HG02840 (cell line): ENCODE results near the gene GZMM.

ENCODE experiments used
- ATAC-seq: cut with Tn5 transposase; IDR thresholded peaks from one replicate; pipeline ENCODE4 v1.9.1; 2021; ENCODE audit warnings: mild to moderate bottlenecking, moderate library complexity, moderate number of reproducible peaks; ENCODE audit not compliant: unreplicated experiment, low FRiP score

Gene GZMM

GRCh38 chr19:543910-544608, at the start of gene GZMM:
TSS of gene GZMM (plus strand) at chr19:544053. CDS start at chr19:544072, 19 bp downstream.
- no peak for ATAC-seq

DNA sequence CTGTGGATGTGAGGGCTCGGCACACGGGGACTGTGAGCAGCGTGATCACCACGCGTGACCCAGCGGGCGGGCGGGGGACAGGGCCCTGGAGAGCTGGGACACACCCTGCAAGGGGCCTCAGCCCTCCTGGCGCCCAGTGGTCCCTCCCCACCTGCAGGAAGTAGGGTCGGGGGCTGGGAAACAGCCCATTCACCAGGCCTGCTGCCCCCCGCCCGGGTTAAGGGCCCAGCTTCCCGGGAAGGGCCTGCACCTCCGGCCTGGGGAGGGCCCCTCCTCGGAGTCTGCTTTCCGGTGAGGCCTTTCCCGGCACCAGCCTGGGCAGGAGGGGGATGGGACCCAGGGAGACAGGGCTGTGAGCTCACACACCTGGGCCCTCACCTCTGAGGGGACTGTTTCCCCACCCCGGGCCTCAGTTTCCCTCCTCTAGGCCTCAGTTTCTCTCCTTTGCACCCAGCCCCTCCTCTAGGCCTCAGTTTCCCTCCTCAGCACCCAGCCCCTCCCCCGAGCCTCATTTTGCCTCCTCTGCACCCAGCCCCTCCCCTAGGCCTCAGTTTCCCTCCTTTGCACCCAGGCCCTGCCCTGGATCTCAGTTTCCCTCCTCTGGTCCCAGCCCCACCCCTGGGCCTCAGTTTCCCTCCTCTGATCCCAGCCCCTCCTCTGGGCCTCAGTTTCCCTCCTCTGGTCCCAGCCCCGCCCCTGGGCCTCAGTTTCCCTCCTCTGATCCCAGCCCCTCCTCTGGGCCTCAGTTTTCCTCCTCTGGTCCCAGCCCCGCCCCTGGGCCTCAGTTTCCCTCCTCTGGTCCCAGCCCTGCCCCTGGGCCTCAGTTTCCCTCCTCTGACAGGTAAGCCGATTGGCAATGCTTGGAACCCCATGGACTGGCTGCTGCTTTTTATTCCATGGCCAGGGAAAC, 49.4 kb upstream of the GZMM start:
- ATAC-seq: no peak

GRCh38 chr19:495081-495401, 48.8 kb upstream of the GZMM start:
- ATAC-seq: no peak

DNA sequence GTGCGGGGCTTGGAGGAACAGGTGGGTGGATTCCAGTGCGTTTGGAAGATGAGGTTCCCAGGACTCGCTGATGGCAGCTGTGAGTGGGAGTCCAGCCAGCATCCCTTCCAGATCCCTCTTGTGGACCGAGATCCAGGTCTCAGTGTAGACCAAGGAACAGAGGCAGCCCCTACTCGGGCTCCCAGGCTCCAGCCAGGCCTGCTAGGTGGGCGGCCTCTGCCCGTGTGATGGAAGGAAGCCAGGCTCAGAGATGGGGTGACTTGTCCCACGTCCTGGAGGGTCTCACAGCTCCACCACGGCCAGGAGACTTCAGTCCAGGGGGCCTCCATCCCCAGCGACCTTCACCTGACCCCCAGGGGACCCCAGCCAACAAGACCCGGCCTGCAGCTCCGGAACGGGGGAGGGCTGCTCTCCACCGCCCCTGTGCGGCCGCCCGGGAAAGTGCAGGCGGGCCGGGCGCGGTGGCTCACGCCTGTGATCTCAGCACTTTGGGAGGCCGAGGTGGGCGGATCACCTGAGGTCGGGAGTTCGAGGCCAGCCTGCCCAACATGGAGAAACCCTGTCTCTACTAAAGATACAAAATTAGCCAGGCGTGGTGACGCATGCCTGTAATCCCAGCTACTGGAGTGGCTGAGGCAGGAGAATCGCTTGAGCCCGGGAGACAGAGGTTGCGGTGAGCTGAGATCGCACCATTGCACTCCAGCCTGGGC, 48.3 kb upstream of the GZMM start:
- ATAC-seq: no peak

DNA sequence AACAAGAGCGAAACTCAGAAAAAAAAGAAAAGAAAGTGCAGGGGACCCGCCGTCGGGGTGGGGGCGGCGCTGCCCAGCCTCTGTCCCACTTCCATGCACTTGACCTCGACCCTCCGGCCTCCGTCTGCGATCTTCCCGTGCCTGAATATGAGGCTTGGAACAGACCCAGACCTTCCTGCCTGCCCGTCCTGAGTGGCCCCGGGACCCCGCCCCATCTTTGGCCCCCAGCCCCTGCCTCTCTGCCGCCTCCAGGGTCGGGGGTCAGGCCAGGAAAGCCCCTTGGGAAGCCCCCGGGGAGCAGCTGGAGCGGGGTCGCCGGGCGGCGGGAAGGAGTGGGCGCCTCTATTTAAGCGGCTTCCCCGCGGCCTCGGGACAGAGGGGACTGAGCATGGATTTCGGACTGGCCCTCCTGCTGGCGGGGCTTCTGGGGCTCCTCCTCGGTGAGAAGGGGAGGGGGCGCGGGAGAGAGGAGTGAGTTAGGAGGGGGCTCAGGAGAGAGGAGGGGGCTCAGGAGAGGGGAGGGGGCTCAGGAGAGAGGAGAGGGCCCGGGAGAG, 47.7 kb upstream of the GZMM start, which contains the start of gene MADCAM1:
Gene MADCAM1, plus strand, starts transcription at position 375 of the 554 bp plus-strand sequence. Its CDS starts 14 bp downstream, at position 389.
- ATAC-seq: no peak

- no peak for ATAC-seq
Measured at GRCh38 chr19:496986-497385, 46.9 kb upstream of the GZMM start.

DNA sequence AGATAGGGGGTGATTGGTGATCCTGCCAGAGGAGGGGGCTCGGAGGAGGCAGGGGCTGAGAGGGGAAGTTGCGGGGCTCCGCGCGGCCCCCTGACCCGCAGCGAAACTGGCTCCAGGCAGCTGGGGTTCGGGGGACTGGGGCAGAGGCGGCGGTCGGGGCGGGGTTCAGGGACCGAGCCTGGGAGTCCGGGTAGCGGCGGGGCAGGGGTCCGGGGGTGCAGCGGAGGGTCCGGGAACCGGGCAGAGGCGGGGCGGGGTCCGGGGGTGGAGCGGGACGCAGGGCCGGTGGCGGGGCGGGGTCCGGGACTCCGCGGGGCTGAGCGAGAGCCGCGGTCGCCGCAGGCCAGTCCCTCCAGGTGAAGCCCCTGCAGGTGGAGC, 46.4 kb upstream of the GZMM start:
- ATAC-seq: no peak

- ATAC-seq: no peak
Measured at GRCh38 chr19:497869-498510, 45.9 kb upstream of the GZMM start.

DNA sequence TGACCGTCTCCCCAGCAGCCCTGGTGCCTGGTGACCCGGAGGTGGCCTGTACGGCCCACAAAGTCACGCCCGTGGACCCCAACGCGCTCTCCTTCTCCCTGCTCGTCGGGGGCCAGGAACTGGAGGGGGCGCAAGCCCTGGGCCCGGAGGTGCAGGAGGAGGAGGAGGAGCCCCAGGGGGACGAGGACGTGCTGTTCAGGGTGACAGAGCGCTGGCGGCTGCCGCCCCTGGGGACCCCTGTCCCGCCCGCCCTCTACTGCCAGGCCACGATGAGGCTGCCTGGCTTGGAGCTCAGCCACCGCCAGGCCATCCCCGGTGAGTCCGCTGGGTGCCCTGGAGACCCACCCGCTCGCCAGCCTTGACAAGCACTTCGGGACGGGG, 45.4 kb upstream of the GZMM start:
- no peak for ATAC-seq

GRCh38 chr19:498977-499623, 44.8 kb upstream of the GZMM start:
- no peak for ATAC-seq

DNA sequence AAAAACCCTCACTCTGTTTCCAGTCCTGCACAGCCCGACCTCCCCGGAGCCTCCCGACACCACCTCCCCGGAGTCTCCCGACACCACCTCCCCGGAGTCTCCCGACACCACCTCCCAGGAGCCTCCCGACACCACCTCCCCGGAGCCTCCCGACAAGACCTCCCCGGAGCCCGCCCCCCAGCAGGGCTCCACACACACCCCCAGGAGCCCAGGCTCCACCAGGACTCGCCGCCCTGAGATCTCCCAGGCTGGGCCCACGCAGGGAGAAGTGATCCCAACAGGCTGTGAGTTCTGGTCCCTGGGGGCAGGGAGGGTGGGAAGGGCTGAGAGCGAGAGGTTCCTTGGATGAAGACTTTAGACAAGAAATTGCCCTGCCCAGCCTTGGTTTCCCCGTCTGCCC, 42.2 kb upstream of the GZMM start:
- no peak for ATAC-seq

DNA sequence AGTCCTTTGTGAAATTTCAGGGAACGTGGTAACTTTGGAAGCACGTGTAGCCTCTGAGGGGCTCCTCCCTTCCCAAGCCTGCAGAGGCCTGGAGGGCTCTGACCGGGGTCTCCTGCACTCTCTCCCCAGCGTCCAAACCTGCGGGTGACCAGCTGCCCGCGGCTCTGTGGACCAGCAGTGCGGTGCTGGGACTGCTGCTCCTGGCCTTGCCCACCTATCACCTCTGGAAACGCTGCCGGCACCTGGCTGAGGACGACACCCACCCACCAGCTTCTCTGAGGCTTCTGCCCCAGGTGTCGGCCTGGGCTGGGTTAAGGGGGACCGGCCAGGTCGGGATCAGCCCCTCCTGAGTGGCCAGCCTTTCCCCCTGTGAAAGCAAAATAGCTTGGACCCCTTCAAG, 39.2 kb upstream of the GZMM start:
- no peak for ATAC-seq

GRCh38 chr19:506404-507285, 37.2 kb upstream of the GZMM start:
- ATAC-seq: peak; percentile 66

DNA sequence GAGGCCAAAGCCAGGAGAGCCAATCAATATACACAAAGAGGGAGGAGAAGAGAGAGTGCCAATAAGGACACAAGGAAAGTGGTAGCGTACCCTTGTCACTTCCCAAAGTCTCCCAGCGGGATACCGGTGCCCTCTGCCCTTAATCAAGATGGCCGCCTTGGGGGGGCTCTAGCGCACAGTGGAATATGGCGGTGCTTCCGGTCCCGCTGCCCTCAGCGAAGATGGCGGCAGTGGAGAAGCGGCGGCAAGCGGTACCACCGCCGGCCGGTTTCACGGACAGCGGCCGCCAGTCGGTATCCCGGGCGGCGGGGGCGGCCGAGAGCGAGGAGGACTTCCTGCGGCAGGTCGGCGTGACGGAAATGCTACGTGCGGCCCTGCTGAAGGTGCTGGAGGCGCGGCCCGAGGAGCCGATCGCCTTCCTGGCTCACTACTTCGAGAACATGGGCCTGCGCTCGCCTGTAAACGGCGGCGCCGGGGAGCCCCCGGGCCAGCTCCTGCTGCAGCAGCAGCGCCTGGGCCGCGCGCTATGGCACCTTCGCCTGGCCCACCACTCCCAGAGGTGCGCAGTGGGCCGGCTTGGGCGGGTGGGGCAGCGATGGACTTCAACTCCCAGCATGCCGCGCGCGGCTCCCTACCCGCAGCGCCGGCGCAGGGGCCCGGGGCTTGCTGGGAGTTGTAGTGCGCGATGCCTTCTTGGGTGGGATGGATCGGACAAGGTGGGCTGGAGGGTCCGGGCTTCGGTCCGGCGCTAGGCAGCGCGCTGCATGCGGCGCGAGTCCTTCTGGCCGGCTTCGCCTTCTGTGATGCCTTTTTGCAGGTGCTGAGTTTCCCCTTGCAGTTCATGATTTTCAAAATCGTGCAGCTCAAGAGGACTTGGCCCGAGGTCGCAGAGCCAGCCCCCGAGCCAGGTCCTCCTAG, 36.3 kb upstream of the GZMM start, which contains the start of gene TPGS1:
Gene TPGS1, plus strand, starts transcription at position 212 of the 918 bp plus-strand sequence. Its CDS starts 10 bp downstream, at position 222.
- peak; percentile 72 for ATAC-seq

GRCh38 chr19:508204-509150, 35.4 kb upstream of the GZMM start:
- no peak for ATAC-seq

DNA sequence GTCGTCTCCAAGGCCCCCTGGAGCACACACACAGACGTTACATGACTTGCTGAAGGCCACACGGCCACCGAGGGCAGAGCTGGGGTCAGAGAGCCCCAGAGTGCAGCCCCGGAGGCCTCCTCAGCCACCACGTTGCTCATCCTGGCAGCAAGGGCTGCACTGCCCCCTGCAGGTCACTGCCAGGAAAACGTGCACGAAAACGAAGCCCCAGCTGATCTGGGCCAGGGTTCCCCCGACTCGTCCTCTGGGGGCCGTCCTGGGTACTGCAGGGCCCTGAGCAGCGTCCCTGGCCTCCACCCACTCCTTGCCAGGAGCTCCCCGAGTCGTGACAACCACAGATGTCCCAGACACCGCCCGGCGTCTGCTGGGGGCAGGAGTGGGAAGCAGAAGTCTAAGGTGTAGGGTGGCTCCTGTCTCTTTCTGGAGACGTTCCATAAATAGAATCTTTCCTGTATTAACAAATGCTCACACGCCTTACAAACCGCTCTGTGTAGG, 33.2 kb upstream of the GZMM start:
- no peak for ATAC-seq
